ENCODE data around the gene PPIG. TPM values are rescaled to one million over a fixed set of nuclear protein-coding genes. Genes with fewer than 3 reads are reported as not detected.
"Not testable (repeated sequence)": the region's sequence is repeated elsewhere in the genome, so short reads cannot be mapped to it uniquely, and the experiment has no call there.

Gene PPIG
- total and polyA plus RNA-seq, 4 donors, result 15.2 to 49.3 (median 24.2) TPM

DNA sequence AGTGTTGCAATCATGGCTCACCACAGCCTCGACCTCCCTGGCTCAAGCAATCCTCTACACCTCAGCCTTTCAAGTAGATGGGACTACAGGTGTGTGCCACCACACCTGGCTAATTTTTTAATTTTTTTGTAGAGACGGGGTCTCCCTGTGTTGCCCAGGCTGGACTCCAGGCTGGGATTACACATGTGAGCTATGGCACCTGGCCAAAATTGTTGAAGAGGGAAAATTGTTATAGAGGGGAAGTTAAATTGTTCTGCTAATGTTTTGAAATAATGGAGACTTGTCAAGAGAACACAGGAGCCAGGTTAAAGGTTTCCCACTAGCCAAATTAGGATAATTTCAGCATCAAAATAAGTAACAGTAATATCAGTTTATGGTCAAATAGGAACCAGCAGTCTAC, 25.1 kb downstream of the PPIG start:
- DNase-seq (ENCODE audit: low spot score), result no peak
- Histone ChIP-seq H3K36me3 (ENCODE audit: control insufficient read depth in 4 of 4, insufficient read depth in 3 of 4, low read depth in 1 of 4, low read length in 3 of 4) (peaks cover 6 to 59% (median 50%) of the 10 kb centered on the region in 4 donors), H3K4me1 (ENCODE audit: control insufficient read depth in 4 of 4, insufficient read depth in 4 of 4, low read length in 3 of 4) (no peaks in the 10 kb centered on the region), H3K27me3 (ENCODE audit: control insufficient read depth in 4 of 4, insufficient read depth in 4 of 4, low read length in 3 of 4) (no peaks in the 10 kb centered on the region), H3K9ac (ENCODE audit: low read depth in 1 of 2, low read length in 2 of 2) (no peak overlapping the region), H3K4me3 (ENCODE audit: low read depth in 1 of 3, low read length in 3 of 3) (no peak overlapping the region), H3K9me3 (ENCODE audit: control insufficient read depth in 4 of 4, low read length in 3 of 4) (no peaks in the 10 kb centered on the region), H3K27ac (ENCODE audit: low read depth in 1 of 2, low read length in 2 of 2) (no peak overlapping the region)
- WGBS, result 86% methylated on average over 2 of the region's 2 CpGs
- TF ChIP-seq, protein P1, sequence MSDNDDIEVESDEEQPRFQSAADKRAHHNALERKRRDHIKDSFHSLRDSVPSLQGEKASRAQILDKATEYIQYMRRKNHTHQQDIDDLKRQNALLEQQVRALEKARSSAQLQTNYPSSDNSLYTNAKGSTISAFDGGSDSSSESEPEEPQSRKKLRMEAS (IDR thresholded peaks at IDR 0.05), result no peak
- TF ChIP-seq HNF4A (conservative IDR thresholded peaks at IDR 0.05), result no peak
- TF ChIP-seq FOXA2 (IDR thresholded peaks at IDR 0.05), result no peak
- no peak for TF ChIP-seq JUND (IDR thresholded peaks at IDR 0.05)
- no peak for TF ChIP-seq EGR1 (IDR thresholded peaks at IDR 0.05; ENCODE audit: low read depth in 2 of 2)
- TF ChIP-seq HNF4G (IDR thresholded peaks at IDR 0.05), result no peak
- TF ChIP-seq, protein P2, sequence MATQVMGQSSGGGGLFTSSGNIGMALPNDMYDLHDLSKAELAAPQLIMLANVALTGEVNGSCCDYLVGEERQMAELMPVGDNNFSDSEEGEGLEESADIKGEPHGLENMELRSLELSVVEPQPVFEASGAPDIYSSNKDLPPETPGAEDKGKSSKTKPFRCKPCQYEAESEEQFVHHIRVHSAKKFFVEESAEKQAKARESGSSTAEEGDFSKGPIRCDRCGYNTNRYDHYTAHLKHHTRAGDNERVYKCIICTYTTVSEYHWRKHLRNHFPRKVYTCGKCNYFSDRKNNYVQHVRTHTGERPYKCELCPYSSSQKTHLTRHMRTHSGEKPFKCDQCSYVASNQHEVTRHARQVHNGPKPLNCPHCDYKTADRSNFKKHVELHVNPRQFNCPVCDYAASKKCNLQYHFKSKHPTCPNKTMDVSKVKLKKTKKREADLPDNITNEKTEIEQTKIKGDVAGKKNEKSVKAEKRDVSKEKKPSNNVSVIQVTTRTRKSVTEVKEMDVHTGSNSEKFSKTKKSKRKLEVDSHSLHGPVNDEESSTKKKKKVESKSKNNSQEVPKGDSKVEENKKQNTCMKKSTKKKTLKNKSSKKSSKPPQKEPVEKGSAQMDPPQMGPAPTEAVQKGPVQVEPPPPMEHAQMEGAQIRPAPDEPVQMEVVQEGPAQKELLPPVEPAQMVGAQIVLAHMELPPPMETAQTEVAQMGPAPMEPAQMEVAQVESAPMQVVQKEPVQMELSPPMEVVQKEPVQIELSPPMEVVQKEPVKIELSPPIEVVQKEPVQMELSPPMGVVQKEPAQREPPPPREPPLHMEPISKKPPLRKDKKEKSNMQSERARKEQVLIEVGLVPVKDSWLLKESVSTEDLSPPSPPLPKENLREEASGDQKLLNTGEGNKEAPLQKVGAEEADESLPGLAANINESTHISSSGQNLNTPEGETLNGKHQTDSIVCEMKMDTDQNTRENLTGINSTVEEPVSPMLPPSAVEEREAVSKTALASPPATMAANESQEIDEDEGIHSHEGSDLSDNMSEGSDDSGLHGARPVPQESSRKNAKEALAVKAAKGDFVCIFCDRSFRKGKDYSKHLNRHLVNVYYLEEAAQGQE (IDR thresholded peaks at IDR 0.05), result no peak
- TF ChIP-seq, protein P3, sequence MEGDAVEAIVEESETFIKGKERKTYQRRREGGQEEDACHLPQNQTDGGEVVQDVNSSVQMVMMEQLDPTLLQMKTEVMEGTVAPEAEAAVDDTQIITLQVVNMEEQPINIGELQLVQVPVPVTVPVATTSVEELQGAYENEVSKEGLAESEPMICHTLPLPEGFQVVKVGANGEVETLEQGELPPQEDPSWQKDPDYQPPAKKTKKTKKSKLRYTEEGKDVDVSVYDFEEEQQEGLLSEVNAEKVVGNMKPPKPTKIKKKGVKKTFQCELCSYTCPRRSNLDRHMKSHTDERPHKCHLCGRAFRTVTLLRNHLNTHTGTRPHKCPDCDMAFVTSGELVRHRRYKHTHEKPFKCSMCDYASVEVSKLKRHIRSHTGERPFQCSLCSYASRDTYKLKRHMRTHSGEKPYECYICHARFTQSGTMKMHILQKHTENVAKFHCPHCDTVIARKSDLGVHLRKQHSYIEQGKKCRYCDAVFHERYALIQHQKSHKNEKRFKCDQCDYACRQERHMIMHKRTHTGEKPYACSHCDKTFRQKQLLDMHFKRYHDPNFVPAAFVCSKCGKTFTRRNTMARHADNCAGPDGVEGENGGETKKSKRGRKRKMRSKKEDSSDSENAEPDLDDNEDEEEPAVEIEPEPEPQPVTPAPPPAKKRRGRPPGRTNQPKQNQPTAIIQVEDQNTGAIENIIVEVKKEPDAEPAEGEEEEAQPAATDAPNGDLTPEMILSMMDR (IDR thresholded peaks at IDR 0.05; ENCODE audit: low read depth, low read length, missing input control), result no peak
- TF ChIP-seq RXRA (IDR thresholded peaks at IDR 0.05), result no peak
- TF ChIP-seq SP1 (IDR thresholded peaks at IDR 0.05), result no peak
- no peak for TF ChIP-seq GABPA (IDR thresholded peaks at IDR 0.05 in 1 of 2, conservative IDR thresholded peaks at IDR 0.05 in 1 of 2)

DNA sequence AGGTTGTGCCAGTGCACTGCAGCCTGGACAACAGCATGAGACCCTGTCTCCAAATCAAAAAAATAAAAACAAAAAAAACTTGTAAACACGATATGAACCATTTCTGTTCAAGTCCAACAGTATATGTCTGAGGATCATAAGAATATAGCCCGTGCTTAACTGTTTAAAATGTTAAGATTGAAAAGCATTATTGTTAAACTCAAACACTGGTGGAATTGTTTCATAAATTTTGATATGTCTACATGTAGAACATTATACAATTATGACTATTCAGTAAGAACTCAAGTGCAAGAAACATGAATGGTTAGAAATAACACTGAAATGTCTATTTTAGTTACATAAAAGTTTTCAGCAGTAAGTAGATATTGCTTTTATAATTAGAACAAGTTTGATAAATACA, 29.7 kb downstream of the PPIG start:
- TF ChIP-seq NR2F2 (IDR thresholded peaks at IDR 0.05), result no peak
- TF ChIP-seq RAD21 (IDR thresholded peaks at IDR 0.05), result no peak
- Histone ChIP-seq H3K9me3 (ENCODE audit: control insufficient read depth in 4 of 4, low read length in 3 of 4) (no peaks in the 10 kb centered on the region), H3K36me3 (ENCODE audit: control insufficient read depth in 4 of 4, insufficient read depth in 3 of 4, low read depth in 1 of 4, low read length in 3 of 4) (peaks cover 7 to 52% (median 43%) of the 10 kb centered on the region in 4 donors), H3K27ac (ENCODE audit: low read depth in 1 of 2, low read length in 2 of 2) (no peak overlapping the region), H3K27me3 (ENCODE audit: control insufficient read depth in 4 of 4, insufficient read depth in 4 of 4, low read length in 3 of 4) (no peaks in the 10 kb centered on the region), H3K4me1 (ENCODE audit: control insufficient read depth in 4 of 4, insufficient read depth in 4 of 4, low read length in 3 of 4) (no peaks in the 10 kb centered on the region), H3K9ac (ENCODE audit: low read depth in 1 of 2, low read length in 2 of 2) (no peak overlapping the region), H3K4me3 (ENCODE audit: low read depth in 1 of 3, low read length in 3 of 3) (no peak overlapping the region)
- 92% methylated on average over 2 of the region's 2 CpGs for WGBS
- DNase-seq (ENCODE audit: low spot score), result no peak

DNA sequence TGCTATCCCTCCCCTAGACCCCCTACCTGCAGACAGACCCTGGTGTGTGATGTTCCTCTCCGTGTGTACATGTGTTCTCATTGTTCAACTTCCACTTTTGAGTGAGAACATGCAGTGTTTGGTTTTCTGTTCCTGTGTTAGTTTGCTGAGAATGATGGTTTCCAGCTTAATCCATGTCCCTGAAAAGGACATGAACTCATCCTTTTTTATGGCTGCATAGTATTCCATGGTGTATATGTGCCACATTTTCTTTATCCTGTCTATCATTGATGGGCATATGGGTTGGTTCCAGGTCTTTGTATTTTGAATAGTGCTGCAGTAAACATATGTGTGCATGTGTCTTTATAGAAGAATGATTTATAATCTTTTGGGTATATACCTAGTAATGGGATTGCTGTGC, 31.8 kb downstream of the PPIG start:
- H3K4me1 ChIP-seq (ENCODE audit: control insufficient read depth in 4 of 4, insufficient read depth in 4 of 4, low read length in 3 of 4); H3K9ac ChIP-seq (ENCODE audit: low read depth in 1 of 2, low read length in 2 of 2); DNase-seq (ENCODE audit: low spot score); H3K4me3 ChIP-seq (ENCODE audit: low read depth in 1 of 3, low read length in 3 of 3); H3K27ac ChIP-seq (ENCODE audit: low read depth in 1 of 2, low read length in 2 of 2); H3K27me3 ChIP-seq (ENCODE audit: control insufficient read depth in 4 of 4, insufficient read depth in 4 of 4, low read length in 3 of 4); H3K9me3 ChIP-seq (ENCODE audit: control insufficient read depth in 4 of 4, low read length in 3 of 4): not testable (repeated sequence)
- WGBS, result 97% methylated on average over 1 of the region's 1 CpG
- peaks cover 5 to 37% (median 35%) of the 10 kb centered on the region in 4 donors for H3K36me3 ChIP-seq (ENCODE audit: control insufficient read depth in 4 of 4, insufficient read depth in 3 of 4, low read depth in 1 of 4, low read length in 3 of 4)
